T47D (cell line): ENCODE measurements around the gene KMT2B.

Experiments used
- DNase-seq, 2 experiments: peaks; one replicate each; pipeline versions ENCODE4 v3.0.0 to v3.0.0-alpha.2; 2011 to 2012; ENCODE audit warnings: low read depth in 1 of 2, low spot score in 1 of 2
- JUND ChIP-seq: IDR thresholded peaks from 2 replicates; pipeline ENCODE4 v1.6.1; 2012; ENCODE audit warnings: low read depth
- in situ Hi-C: cut with HindIII; loops from 2 replicates; pipeline ENCODE4 v1.10.0; 2016; ENCODE audit warnings: low sequenced_read_pairs, low pct_unique_long_range_greater_than_20kb

KMT2B gene

GRCh38 chr19:35734273-35734672, 16.5 kb downstream of the KMT2B start:
- in situ Hi-C loops: no loop called here
- no peak for DNase-seq
- TF ChIP-seq JUND: no peak

GRCh38 chr19:35734889-35735288, 17.1 kb downstream of the KMT2B start:
- DNase-seq: no peak
- in situ Hi-C loops: no loop called here
- no peak for TF ChIP-seq JUND

GRCh38 chr19:35736913-35737886, 19.4 kb downstream of the KMT2B start:
- DNase-seq: peak in 1 of 2 experiments; percentile 35
- no peak for TF ChIP-seq JUND
- in situ Hi-C loops: no loop called here

GRCh38 chr19:35738021-35738886, 20.5 kb downstream of the KMT2B start:
- in situ Hi-C loops: no loop called here
- DNase-seq: no peak
- TF ChIP-seq JUND: no peak

GRCh38 chr19:35738887-35739229, 21.1 kb downstream of the KMT2B start:
- no peak for DNase-seq
- in situ Hi-C loops: no loop called here
- TF ChIP-seq JUND: no peak

- DNase-seq: no peak
- in situ Hi-C loops: no loop called here
- no peak for TF ChIP-seq JUND
Measured at GRCh38 chr19:35739275-35740107, 21.7 kb downstream of the KMT2B start.

GRCh38 chr19:35740108-35740422, 22.3 kb downstream of the KMT2B start:
- no peak for DNase-seq
- in situ Hi-C loops: no loop called here
- no peak for TF ChIP-seq JUND

GRCh38 chr19:35740423-35741202, 22.8 kb downstream of the KMT2B start:
- in situ Hi-C loops: no loop called here
- no peak for TF ChIP-seq JUND
- peak; percentile 95 for DNase-seq

- TF ChIP-seq JUND: no peak
- in situ Hi-C loops: no loop called here
- no peak for DNase-seq
Measured at GRCh38 chr19:35741203-35741515, 23.4 kb downstream of the KMT2B start.

GRCh38 chr19:35742121-35742724, 24.4 kb downstream of the KMT2B start, which contains the start of gene IGFLR1:
Gene IGFLR1 (minus strand): TSS chr19:35742452. CDS start chr19:35741180, 1,272 bp downstream.
- DNase-seq: no peak
- no peak for TF ChIP-seq JUND
- in situ Hi-C loops: no loop called here

GRCh38 chr19:35743640-35744429, 26.0 kb downstream of the KMT2B start:
- no peak for DNase-seq
- no peak for TF ChIP-seq JUND
- in situ Hi-C loops: no loop called here
